Measurements from ENCODE around the gene SNRNP27.

SNRNP27 gene

DNA sequence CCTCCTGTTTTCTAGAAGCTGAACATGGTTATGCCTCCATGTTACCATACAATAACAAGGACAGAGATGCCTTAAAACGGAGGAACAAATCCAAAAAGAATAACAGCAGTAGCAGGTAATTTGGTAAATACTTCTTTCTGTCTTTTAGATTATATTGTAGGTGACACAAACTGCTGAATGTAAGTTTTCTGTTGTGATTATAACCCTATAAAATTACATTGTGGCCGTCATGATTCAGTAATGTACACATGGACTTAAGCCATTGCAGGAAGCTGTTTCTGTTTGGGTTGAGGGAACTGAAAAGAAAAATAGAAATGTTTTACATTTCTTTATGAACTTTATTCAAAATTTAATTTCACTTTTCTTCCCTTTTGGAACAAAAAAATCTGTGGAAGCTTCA is 22.4 kb downstream of the SNRNP27 start:
- no peak for DNase-seq (ENCODE audit: low spot score)

DNA sequence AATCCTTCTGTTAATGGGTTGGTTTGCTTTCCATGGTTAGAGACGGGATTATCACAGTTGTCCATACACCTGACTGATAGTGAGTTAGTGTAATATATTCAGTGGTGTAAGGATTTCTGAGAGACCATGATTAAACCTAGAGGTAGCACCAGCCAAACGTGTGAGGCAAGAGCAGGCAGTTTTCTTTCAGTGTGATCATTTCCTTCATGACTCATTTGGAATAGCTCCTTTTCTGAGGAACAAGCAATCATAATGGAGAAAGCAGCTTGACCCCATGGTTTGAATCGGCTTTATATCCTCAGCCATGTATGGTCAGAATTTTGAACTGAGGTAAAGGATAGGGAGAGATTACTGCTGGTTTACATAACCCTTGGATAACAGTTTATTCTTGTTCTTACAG is 24.1 kb downstream of the SNRNP27 start:
- no peak for DNase-seq (ENCODE audit: low spot score)

DNA sequence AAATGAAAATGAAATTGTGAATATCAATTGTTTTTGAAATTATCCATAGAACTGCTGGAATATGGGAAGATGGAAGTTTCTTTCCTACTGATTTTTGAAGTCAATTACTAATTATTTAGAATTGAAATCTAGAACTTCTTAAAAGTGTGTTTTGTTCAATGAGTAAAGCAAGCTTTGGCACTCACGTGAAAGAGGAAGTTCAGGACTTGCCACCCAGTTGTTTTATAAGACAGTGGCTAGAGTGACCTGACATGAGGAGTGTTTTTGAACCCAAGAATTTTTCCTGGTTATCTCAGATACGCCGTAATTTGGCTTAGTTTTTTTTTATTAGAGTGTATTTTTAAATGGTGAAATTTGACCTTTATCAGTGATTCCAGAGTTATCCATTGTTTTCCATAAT is 24.6 kb downstream of the SNRNP27 start:
- DNase-seq (ENCODE audit: low spot score) = no peak

GRCh38 chr2:69923116-69923515 is 29.4 kb downstream of the SNRNP27 start:
- no peak for DNase-seq (ENCODE audit: low spot score)

- DNase-seq (ENCODE audit: low spot score) = no peak
Observed at GRCh38 chr2:69926849-69927515, 33.2 kb downstream of the SNRNP27 start.

DNA sequence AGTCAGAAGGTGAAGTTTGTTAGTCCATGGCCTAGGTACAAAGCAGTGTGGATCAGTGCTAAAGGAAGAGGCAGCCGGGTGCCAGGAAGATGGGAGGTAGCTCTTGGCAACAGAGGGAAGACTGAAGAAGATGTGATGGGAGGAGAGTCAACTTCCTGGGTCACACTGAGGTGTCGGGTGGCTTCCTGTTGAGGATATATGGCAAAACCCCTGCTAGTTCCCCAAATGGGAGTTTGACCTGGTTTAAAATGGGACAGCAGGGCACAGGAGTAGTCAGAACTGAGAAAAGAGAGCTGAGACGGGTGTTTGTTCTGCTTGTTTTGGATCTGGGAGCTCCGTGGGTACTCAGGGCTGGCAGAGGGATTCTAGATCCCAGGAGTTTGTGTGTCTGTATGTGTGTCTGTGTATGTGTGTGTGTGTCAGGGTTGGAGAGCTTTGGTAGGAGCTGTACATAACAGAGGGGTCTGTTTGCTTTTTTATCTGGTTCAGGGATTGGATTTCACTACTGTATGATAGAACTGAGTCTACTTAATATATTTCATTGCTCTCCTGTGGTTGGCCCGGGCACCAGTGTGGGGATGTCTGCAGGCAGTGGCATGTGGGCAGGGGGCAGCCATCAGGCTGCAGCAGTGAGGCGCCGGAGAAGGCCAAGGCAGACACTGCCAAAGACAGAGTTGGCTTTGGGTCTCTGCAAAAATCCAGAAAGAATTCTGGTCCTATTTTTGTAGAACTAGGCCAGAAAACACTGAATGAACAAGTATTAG is 38.3 kb downstream of the SNRNP27 start:
- DNase-seq (ENCODE audit: low spot score) = no peak

DNA sequence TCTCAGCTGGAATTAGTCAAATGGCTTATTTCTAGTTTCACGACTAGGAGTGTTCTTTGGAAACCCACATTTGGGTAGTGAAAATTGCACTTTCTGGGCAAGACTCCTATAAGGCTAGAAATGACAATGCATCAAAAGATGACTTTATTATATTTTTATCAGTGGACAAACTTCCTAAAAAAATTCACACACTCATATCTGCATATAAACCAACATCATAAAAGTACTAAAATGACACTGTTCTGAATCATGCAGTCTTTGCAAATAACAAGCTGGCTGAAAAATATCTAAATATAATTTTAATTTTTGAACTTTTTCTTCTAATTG is 38.8 kb downstream of the SNRNP27 start:
- no peak for DNase-seq (ENCODE audit: low spot score)

- no peak for DNase-seq (ENCODE audit: low spot score)
Observed at GRCh38 chr2:69933254-69933828, 39.6 kb downstream of the SNRNP27 start.

GRCh38 chr2:69933839-69934613 is 40.3 kb downstream of the SNRNP27 start:
- no peak for DNase-seq (ENCODE audit: low spot score)

GRCh38 chr2:69934614-69934908 is 40.8 kb downstream of the SNRNP27 start:
- DNase-seq (ENCODE audit: low spot score) = no peak

- no peak for DNase-seq (ENCODE audit: low spot score)
Observed at GRCh38 chr2:69935011-69935410, 41.3 kb downstream of the SNRNP27 start.

GRCh38 chr2:69936906-69937305 is 43.1 kb downstream of the SNRNP27 start:
- no peak for DNase-seq (ENCODE audit: low spot score)

DNA sequence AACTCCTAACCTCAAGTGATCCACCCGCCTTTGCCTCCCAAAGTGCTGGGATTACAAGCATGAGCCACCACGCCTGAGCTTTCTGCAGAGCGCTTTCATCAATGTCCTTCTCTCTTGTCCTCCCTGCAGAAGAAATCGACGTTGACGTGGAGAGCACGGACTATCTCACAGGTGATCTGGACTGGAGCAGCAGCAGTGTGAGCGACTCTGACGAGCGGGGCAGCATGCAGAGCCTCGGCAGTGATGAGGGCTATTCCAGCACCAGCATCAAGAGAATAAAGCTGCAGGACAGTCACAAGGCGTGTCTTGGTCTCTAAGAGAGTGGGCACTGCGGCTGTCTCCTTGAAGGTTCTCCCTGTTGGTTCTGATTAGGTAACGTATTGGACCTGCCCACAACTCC is 44.2 kb downstream of the SNRNP27 start:
- DNase-seq (ENCODE audit: low spot score) = no peak

- no peak for DNase-seq (ENCODE audit: low spot score)
Observed at GRCh38 chr2:69939722-69940121, 46.0 kb downstream of the SNRNP27 start.

DNA sequence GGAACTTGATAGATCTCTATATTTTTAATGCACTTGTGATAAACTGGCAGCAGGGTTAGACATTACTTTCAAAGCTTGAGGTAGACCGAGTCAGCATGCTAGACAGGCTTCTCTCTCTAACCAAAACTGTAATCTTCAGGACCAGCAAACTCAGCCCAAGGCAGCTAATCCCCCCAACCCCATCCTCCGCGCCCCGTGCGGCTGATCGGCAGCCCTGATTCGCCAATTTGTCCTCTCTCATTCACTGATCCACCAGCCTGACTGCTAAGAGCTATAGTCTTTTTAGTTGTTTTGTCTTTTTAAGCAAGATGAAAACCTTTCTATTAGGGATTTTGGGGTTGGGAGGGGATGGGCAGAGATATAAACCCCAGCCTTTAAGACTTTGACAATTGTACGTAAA is 46.9 kb downstream of the SNRNP27 start:
- DNase-seq (ENCODE audit: low spot score) = no peak

DNA sequence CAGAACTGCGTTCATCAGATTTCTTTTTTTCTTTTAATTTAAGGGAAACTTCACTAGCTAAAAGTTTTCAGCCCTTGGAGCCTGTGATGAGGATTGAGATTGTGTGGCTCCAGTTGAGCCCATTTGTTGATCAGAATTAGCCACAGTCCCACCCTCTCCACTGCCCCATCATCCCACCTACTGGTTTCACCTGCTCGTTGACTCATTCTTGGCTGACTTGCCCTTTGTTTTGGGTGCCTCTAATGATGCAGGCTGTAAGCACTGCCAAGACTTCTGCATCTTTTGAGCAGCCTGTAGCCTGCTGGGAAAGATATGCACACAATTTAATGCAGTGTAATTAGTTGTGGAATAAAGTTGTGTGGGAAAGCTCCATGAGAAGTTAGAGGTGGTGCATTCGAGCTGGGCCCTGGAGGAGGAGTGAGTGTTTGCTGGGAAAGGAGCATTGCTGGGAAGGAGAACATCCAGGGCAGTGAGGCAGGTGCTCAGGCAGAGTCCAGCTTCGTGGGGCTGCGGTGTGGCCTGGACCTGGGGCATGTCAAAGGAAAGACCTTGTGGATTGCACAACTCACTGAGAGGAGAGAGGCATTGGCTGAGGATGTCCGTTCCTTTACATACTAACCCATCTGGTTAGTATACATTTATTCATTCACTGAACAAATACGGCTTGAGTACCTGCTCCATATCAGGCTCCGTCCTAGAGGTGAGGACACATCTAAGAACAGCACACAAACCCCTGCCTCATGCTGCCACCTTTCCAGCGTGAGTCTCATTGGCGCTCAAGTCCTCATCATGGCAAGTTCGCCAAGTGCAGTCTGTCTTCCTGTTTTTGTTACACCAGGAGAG is 49.5 kb downstream of the SNRNP27 start:
- no peak for DNase-seq (ENCODE audit: low spot score)

DNA sequence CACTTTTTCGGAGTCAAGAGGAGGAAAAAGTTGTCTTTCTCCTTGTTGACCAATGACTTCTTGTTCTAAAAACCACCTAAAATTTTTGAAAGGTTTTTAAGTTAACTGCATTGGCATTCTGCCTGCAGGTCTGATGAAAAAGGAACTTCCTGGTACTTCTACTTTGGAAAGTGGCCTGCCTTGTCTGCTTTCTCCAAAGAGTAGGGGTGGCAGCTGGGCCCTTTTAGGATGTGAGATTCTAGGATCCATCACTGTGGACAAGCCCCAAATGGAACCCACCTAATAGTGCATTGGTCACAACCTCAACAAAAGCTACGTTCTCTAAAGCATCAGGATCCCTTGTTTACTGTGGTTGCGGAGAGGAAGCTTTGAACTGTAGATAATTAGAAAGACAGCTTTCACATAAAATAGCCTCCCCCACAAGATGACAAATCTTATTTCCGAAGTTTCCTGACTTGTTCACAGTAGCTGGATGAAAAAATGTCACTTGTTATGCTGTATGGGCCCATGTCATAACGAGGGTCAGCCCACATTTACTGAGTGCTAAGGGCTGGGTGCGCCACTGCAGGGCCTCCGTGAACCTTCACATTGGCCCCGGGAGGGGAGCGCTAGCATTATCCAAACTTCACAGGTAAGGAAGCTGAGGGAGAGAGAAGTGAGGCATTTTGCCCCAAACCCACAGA is 50.2 kb downstream of the SNRNP27 start:
- DNase-seq (ENCODE audit: low spot score) = no peak

GRCh38 chr2:69944756-69945155 is 51.0 kb downstream of the SNRNP27 start:
- DNase-seq (ENCODE audit: low spot score) = no peak

DNA sequence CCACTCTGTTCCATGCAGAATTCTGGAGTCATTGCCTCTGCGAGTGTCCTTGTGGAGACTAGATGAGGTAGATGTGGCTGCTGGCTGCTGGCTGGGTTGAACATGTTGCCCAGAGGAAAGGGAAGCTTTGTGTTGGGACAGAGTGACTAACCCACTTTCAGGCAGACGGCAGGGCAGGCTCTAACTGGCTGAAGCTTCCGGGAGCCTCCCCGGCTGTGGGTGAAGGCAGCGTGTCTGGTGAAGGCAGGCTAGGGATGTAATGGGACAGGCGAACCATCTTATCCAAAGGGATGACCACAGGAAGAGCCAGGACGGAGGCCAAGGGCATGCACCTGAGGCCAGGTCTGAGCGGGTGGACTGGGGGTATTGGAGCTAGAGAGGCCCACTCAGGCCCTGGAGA is 51.7 kb downstream of the SNRNP27 start:
- no peak for DNase-seq (ENCODE audit: low spot score)

DNA sequence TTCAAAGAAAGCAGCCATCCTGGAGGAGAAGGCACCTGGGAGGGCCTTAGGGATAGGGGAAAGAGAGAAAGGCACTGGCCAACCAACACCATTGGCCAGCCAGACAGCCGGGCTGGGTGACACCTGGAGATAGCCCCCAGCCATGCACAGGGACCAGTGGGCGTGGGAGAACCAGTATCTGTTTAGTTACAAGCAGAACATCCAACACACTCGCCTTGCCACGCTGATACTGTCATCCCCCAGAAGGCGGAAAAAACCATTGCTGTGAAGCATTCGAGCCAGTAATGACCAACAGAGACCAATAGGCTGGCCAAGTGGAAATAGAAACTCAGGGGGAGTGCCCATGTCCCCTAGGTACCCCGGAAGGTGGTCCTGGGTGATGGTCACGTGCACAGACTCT is 52.2 kb downstream of the SNRNP27 start:
- no peak for DNase-seq (ENCODE audit: low spot score)
